B cell (primary cell): Measurements from ENCODE around the gene GATA3. TPM values are rescaled to one million over a fixed set of nuclear protein-coding genes. Genes with fewer than 3 reads are reported as not detected.

Experiments
- ATAC-seq: fragments of 200-7000 bp; cut with Tn5 transposase; one replicate; pipeline ENCODE4 v1.10.0; 2021; ENCODE audit warnings: low read depth, mild to moderate bottlenecking, moderate number of reproducible peaks, moderate library complexity
- CTCF ChIA-PET: fragments of 350-600 bp; sonication (Branson Sonifier 250); formaldehyde crosslinking; loops from one replicate; lab custom pipeline; 2021; ENCODE audit warnings: antibody characterized with exemption, inconsistent platforms; lab: Charles Lee
- POLR2A ChIA-PET: fragments of 350-600 bp; sonication (Branson Sonifier 250); formaldehyde crosslinking; loops from one replicate; lab custom pipeline; 2021; ENCODE audit warnings: antibody characterized with exemption; lab: Charles Lee
- DNase-seq: peaks from one replicate; pipeline ENCODE4 v3.0.0; 2013
- H2AFZ ChIP-seq: 2 replicates; pipeline ENCODE4 v1.6.1; 2012; ENCODE audit warnings: mild to moderate bottlenecking, low read depth, low read length; ENCODE audit not compliant: insufficient read depth, poor library complexity, severe bottlenecking
- H3K27ac ChIP-seq, 2 donors: 1 replicate in 1 of 2; 2 replicates in 1 of 2; pipeline ENCODE4 v1.5.1; 2012 to 2013; ENCODE audit warnings: low read length in 2 of 2, mild to moderate bottlenecking in 2 of 2, moderate library complexity in 1 of 2
- H3K27me3 ChIP-seq, 4 experiments: fragments of 200-600 bp in 1 of 4; sonication (generic) in 1 of 4; replicated peaks in 1 of 4; 1 replicate in 2 of 4; 2 replicates in 2 of 4; pipeline versions ENCODE4 v1.6.1 to v1.7.0; 2013 to 2016; ENCODE audit warnings: low read length in 3 of 4, mild to moderate bottlenecking in 2 of 4, mixed read lengths in 1 of 4, moderate library complexity in 1 of 4; ENCODE audit not compliant: insufficient read depth in 4 of 4, control insufficient read depth in 3 of 4; ENCODE audit errors: control extremely low read depth in 1 of 4
- H3K36me3 ChIP-seq, 2 experiments: replicated peaks in 1 of 2; 1 replicate in 1 of 2; 2 replicates in 1 of 2; pipeline versions ENCODE4 v1.6.1 to v1.7.1; 2013; ENCODE audit warnings: low read length in 1 of 2; ENCODE audit not compliant: insufficient read depth in 2 of 2, control insufficient read depth in 1 of 2; ENCODE audit errors: control extremely low read depth in 1 of 2, extremely low read depth in 1 of 2
- H3K4me1 ChIP-seq, 2 donors: fragments of 200-600 bp in 1 of 2; sonication (generic) in 1 of 2; 1 replicate in 1 of 2; 2 replicates in 1 of 2; pipeline versions ENCODE4 v1.5.1 to v1.6.1; 2013 to 2017; ENCODE audit warnings: low read length in 2 of 2; ENCODE audit not compliant: control insufficient read depth in 2 of 2, insufficient read depth in 2 of 2
- H3K4me2 ChIP-seq: replicated peaks from 2 replicates; pipeline ENCODE3; 2012; ENCODE audit warnings: mild to moderate bottlenecking, low read depth, low read length; ENCODE audit not compliant: poor library complexity, severe bottlenecking
- H3K4me3 ChIP-seq, 5 experiments: fragments of 200-600 bp in 1 of 5; sonication (generic) in 1 of 5; 1 replicate in 3 of 5; 2 replicates in 2 of 5; pipeline versions ENCODE4 v1.5.1 to v1.7.0; 2011 to 2016; ENCODE audit warnings: low read length in 4 of 5, mild to moderate bottlenecking in 4 of 5, low read depth in 2 of 5, control low read depth in 1 of 5, moderate library complexity in 1 of 5; ENCODE audit not compliant: insufficient read depth in 1 of 5; ENCODE audit errors: control extremely low read depth in 1 of 5, extremely low read depth in 1 of 5
- H3K79me2 ChIP-seq: fragments of 200-600 bp; sonication (generic); one replicate; pipeline ENCODE4 v1.6.0; 2016; ENCODE audit warnings: low read length; ENCODE audit not compliant: control insufficient read depth, insufficient read depth
- H3K9ac ChIP-seq: fragments of 200-600 bp; sonication (generic); 2 replicates; pipeline ENCODE4 v1.6.1; 2017; ENCODE audit warnings: mild to moderate bottlenecking, low read length, moderate library complexity
- H3K9me3 ChIP-seq, 3 donors: one replicate each; pipeline versions ENCODE4 v1.6.1 to v1.7.1; 2013; ENCODE audit warnings: low read length in 2 of 3; ENCODE audit not compliant: control insufficient read depth in 2 of 3, insufficient read depth in 1 of 3; ENCODE audit errors: control extremely low read depth in 1 of 3
- H4K20me1 ChIP-seq: 2 replicates; pipeline ENCODE4 v1.6.0; 2012; ENCODE audit warnings: mild to moderate bottlenecking, low read length; ENCODE audit not compliant: insufficient read depth, control insufficient read depth, poor library complexity, severe bottlenecking
- H3K27ac Mint-ChIP-seq: one replicate; pipeline ENCODE4 v1.8.0; 2021; ENCODE audit warnings: mixed read lengths
- H3K27me3 Mint-ChIP-seq: one replicate; pipeline ENCODE4 v1.8.0; 2021; ENCODE audit warnings: mixed read lengths
- H3K4me1 Mint-ChIP-seq: one replicate; pipeline ENCODE4 v1.8.0; 2021; ENCODE audit warnings: mixed read lengths
- H3K4me3 Mint-ChIP-seq: one replicate; pipeline ENCODE4 v1.8.0; 2021; ENCODE audit warnings: mixed read lengths
- H3K9me3 Mint-ChIP-seq: one replicate; pipeline ENCODE4 v1.8.0; 2022; ENCODE audit warnings: mixed read lengths; ENCODE audit not compliant: insufficient read depth
- CTCF ChIP-seq: fragments of 200-600 bp; IDR thresholded peaks from one replicate; pipeline ENCODE4 v1.8.0; 2022; ENCODE audit warnings: antibody characterized with exemption, mild to moderate bottlenecking
- EZH2 ChIP-seq: IDR thresholded peaks from 2 replicates; pipeline ENCODE4 v1.6.1; 2012; ENCODE audit warnings: borderline replicate concordance, low read depth, mild to moderate bottlenecking, moderate library complexity, low read length; ENCODE audit not compliant: insufficient read depth, poor library complexity, severe bottlenecking
- WGBS: methylation state at CpG from one replicate; pipeline ENCODE4 v1.1.5; 2013; ENCODE audit warnings: missing lambda C conversion rate; ENCODE audit not compliant: insufficient coverage; 5-methylcytosine and 5-hydroxymethylcytosine counted together
- intact Hi-C: fragments of 100-400 bp; cut with micrococcal nuclease; formaldehyde crosslinking; loops from one replicate; pipeline ENCODE4 v1.10.0; 2022
- polyA plus RNA-seq: library from polyadenylated mRNA; depleted of rRNA; stranded (reverse); fragments of >200 nt; gene quantifications from 2 replicates; pipeline ENCODE4 v1.2.3, GENCODE V29; 2012
- total RNA-seq, 2 donors: library from RNA; stranded (reverse); fragments of 120-200 nt in 1 of 2; gene quantifications; 1 replicate in 1 of 2; 2 replicates in 1 of 2; pipeline versions ENCODE4 v1.2.3 to v1.2.4, GENCODE V29; 2013 to 2022

The GATA3 gene
- total and polyA plus RNA-seq, 2 donors (not counting 1 experiment from before 2014, with no cell fraction given) = 0.60 to 0.94 TPM

GRCh38 chr10:8115618-8115980, 61.1 kb downstream of the GATA3 start:
- Histone ChIP-seq H3K79me2 (no peaks in the 10 kb centered on the region), H3K9me3 (no peaks in the 10 kb centered on the region), H3K9ac (no peak overlapping the region), H4K20me1 (no peaks in the 10 kb centered on the region), H3K36me3 (no peaks in the 10 kb centered on the region), H3K4me1 (no peaks in the 10 kb centered on the region), H2AFZ (no peak overlapping the region), H3K27ac (no peak overlapping the region), H3K27me3 (no peaks in the 10 kb centered on the region), H3K4me2 (no peak overlapping the region), H3K4me3 (no peak overlapping the region)
- peaks cover 6% of the 10 kb centered on the region for H3K27me3 Mint-ChIP-seq
- ATAC-seq (no peak), DNase-seq (no peak)
- TF ChIP-seq EZH2 (no peak), CTCF (no peak)
- 94% methylated on average over 3 of the region's 3 CpGs for WGBS
- ChIA-PET CTCF (no interaction called here), POLR2A (no interaction called here)
- intact Hi-C loops = no loop called here
- no peak overlapping the region for H3K4me3 Mint-ChIP-seq
- no peaks in the 10 kb centered on the region for H3K9me3 Mint-ChIP-seq
- no peaks in the 10 kb centered on the region for H3K4me1 Mint-ChIP-seq
- no peak overlapping the region for H3K27ac Mint-ChIP-seq

GRCh38 chr10:8116474-8116873, 62.0 kb downstream of the GATA3 start:
- Mint-ChIP-seq H3K4me1 (no peaks in the 10 kb centered on the region), H3K27ac (no peak overlapping the region), H3K27me3 (peaks cover 7% of the 10 kb centered on the region), H3K4me3 (no peak overlapping the region), H3K9me3 (no peaks in the 10 kb centered on the region)
- H3K4me3 ChIP-seq = no peak overlapping the region
- ChIA-PET POLR2A (no interaction called here), CTCF (no interaction called here)
- no peaks in the 10 kb centered on the region for H4K20me1 ChIP-seq
- ATAC-seq = no peak
- H3K36me3 ChIP-seq = no peaks in the 10 kb centered on the region
- H3K9ac ChIP-seq = no peak overlapping the region
- no peak for DNase-seq
- intact Hi-C loops = no loop called here
- no peak overlapping the region for H3K4me2 ChIP-seq
- H2AFZ ChIP-seq = no peak overlapping the region
- H3K79me2 ChIP-seq = no peaks in the 10 kb centered on the region
- H3K4me1 ChIP-seq = no peaks in the 10 kb centered on the region
- H3K27me3 ChIP-seq = no peaks in the 10 kb centered on the region
- no CpG with 5 or more reads among the region's 5 CpGs for WGBS
- H3K9me3 ChIP-seq = no peaks in the 10 kb centered on the region
- TF ChIP-seq EZH2 (no peak), CTCF (no peak)
- H3K27ac ChIP-seq = no peak overlapping the region
